PC-9 (cell line): Measurements from ENCODE around the gene AAK1. TPM values are rescaled to one million over a fixed set of nuclear protein-coding genes. Genes with fewer than 3 reads are reported as not detected.

ENCODE experiments used
- BruUV-seq: library from RNA; stranded (reverse); fragments of 400-500 nt; replicated peaks from 2 replicates; lab custom pipeline; 2021; lab: Mats Ljungman, UMichigan
- CTCF ChIA-PET: fragments of 300-600 bp; sonication (Branson Sonifier 250); formaldehyde crosslinking; loops from one replicate; lab custom pipeline; 2022; ENCODE audit warnings: antibody characterized with exemption; lab: Charles Lee
- POLR2A ChIA-PET: fragments of 300-600 bp; sonication (Branson Sonifier 250); formaldehyde crosslinking; loops from one replicate; lab custom pipeline; 2022; ENCODE audit warnings: antibody characterized with exemption; ENCODE audit not compliant: unreplicated experiment; lab: Charles Lee
- DNase-seq, 2 experiments: peaks; one replicate each; pipeline versions ENCODE4 v3.0.0 to v3.0.0-alpha.2; 2015 to 2022; ENCODE audit warnings: mixed read lengths in 1 of 2
- H2AFZ ChIP-seq: fragments of 200-600 bp; sonication (generic); 2 replicates; pipeline ENCODE4 v1.8.1; 2017; ENCODE audit warnings: antibody characterized with exemption
- H3F3A ChIP-seq: fragments of 200-600 bp; sonication (generic); 2 replicates; pipeline ENCODE4 v1.8.1; 2017; ENCODE audit warnings: antibody characterized with exemption, mild to moderate bottlenecking, low read depth; ENCODE audit not compliant: insufficient read depth
- H3K27ac ChIP-seq: fragments of 200-600 bp; sonication (generic); 2 replicates; pipeline ENCODE4 v1.6.1; 2016; ENCODE audit warnings: mixed run types
- H3K27me3 ChIP-seq: fragments of 200-600 bp; sonication (generic); 2 replicates; pipeline ENCODE4 v1.6.1; 2016; ENCODE audit warnings: low read depth, mixed run types; ENCODE audit not compliant: insufficient read depth
- H3K36me3 ChIP-seq: fragments of 200-600 bp; sonication (generic); 2 replicates; pipeline ENCODE4 v1.6.1; 2016; ENCODE audit warnings: low read depth, mixed run types
- H3K4me1 ChIP-seq: fragments of 200-600 bp; sonication (generic); replicated peaks from 2 replicates; pipeline ENCODE4 v1.6.1; 2016; ENCODE audit warnings: mixed run types; ENCODE audit not compliant: insufficient read depth
- H3K4me2 ChIP-seq: fragments of 200-600 bp; sonication (generic); 2 replicates; pipeline ENCODE4 v1.6.1; 2017; ENCODE audit warnings: mixed run types
- H3K4me3 ChIP-seq: fragments of 200-600 bp; sonication (generic); 2 replicates; pipeline ENCODE4 v1.6.1; 2016; ENCODE audit warnings: mixed run types
- H3K79me2 ChIP-seq: fragments of 200-600 bp; sonication (generic); 2 replicates; pipeline ENCODE4 v1.6.1; 2017; ENCODE audit warnings: low read depth, mixed run types
- H3K9me2 ChIP-seq: fragments of 200-600 bp; sonication (generic); 2 replicates; pipeline ENCODE4 v1.8.1; 2017; ENCODE audit warnings: mild to moderate bottlenecking; ENCODE audit not compliant: insufficient read depth
- H3K9me3 ChIP-seq: fragments of 200-600 bp; sonication (generic); 2 replicates; pipeline ENCODE4 v1.8.1; 2016; ENCODE audit warnings: low read depth; ENCODE audit not compliant: insufficient read depth
- H4K20me1 ChIP-seq: fragments of 200-600 bp; sonication (generic); 2 replicates; pipeline ENCODE4 v1.8.1; 2017; ENCODE audit not compliant: insufficient read depth
- EZH2 ChIP-seq: fragments of 200-600 bp; sonication (generic); IDR thresholded peaks from 2 replicates; pipeline ENCODE4 v1.8.0; 2017; ENCODE audit warnings: antibody characterized with exemption, low read depth
- intact Hi-C: fragments of 100-400 bp; cut with micrococcal nuclease; formaldehyde crosslinking; loops from one replicate; pipeline ENCODE4 v1.10.0; 2022; ENCODE audit not compliant: unreplicated experiment
- total RNA-seq: library from RNA; stranded (reverse); gene quantifications from 2 replicates; pipeline ENCODE4 v1.2.3, GENCODE V29; 2021
- TF ChIP-seq, protein P1 (sequence below): fragments of 200-600 bp; sonication (generic); conservative IDR thresholded peaks from 2 replicates; pipeline ENCODE4 v1.6.1; 2017; ENCODE audit warnings: mixed run types, antibody characterized with exemption, mild to moderate bottlenecking, moderate library complexity

The AAK1 gene
- total RNA-seq, 1 experiment from 2014 or later, result 66.6 TPM

GRCh38 chr2:69689466-69689865 lies 45.9 kb upstream of the AAK1 start:
- no TSS peak for BruUV-seq
- peaks cover 4% of the 10 kb centered on the region; the same call in 1 of the 2 replicates for H3F3A ChIP-seq
- H2AFZ ChIP-seq, result no peak overlapping the region
- no peak overlapping the region for H3K4me2 ChIP-seq
- no peaks in the 10 kb centered on the region for H3K27me3 ChIP-seq
- H3K9me2 ChIP-seq, result no peaks in the 10 kb centered on the region
- H3K4me1 ChIP-seq, result peaks cover 17% of the 10 kb centered on the region
- TF ChIP-seq, protein P1, sequence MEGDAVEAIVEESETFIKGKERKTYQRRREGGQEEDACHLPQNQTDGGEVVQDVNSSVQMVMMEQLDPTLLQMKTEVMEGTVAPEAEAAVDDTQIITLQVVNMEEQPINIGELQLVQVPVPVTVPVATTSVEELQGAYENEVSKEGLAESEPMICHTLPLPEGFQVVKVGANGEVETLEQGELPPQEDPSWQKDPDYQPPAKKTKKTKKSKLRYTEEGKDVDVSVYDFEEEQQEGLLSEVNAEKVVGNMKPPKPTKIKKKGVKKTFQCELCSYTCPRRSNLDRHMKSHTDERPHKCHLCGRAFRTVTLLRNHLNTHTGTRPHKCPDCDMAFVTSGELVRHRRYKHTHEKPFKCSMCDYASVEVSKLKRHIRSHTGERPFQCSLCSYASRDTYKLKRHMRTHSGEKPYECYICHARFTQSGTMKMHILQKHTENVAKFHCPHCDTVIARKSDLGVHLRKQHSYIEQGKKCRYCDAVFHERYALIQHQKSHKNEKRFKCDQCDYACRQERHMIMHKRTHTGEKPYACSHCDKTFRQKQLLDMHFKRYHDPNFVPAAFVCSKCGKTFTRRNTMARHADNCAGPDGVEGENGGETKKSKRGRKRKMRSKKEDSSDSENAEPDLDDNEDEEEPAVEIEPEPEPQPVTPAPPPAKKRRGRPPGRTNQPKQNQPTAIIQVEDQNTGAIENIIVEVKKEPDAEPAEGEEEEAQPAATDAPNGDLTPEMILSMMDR, result no peak
- no peak for TF ChIP-seq EZH2
- POLR2A ChIA-PET, result no interaction called here
- no peaks in the 10 kb centered on the region for H3K9me3 ChIP-seq
- no peaks in the 10 kb centered on the region for H3K36me3 ChIP-seq
- H4K20me1 ChIP-seq, result no peaks in the 10 kb centered on the region
- intact Hi-C loops, result no loop called here
- CTCF ChIA-PET, result no interaction called here
- H3K27ac ChIP-seq, result no peak overlapping the region
- H3K79me2 ChIP-seq, result no peaks in the 10 kb centered on the region
- H3K4me3 ChIP-seq, result no peak overlapping the region
- no peak for DNase-seq

GRCh38 chr2:69687971-69688611 lies 44.6 kb upstream of the AAK1 start:
- no TSS peak for BruUV-seq
- Histone ChIP-seq H3K27me3 (no peaks in the 10 kb centered on the region), H3K4me1 (peaks cover 20% of the 10 kb centered on the region), H4K20me1 (no peaks in the 10 kb centered on the region), H3K9me3 (no peaks in the 10 kb centered on the region), H2AFZ (no peak overlapping the region), H3K4me2 (no peak overlapping the region), H3K36me3 (no peaks in the 10 kb centered on the region), H3K4me3 (no peak overlapping the region), H3K27ac (no peak overlapping the region), H3K79me2 (no peaks in the 10 kb centered on the region), H3K9me2 (no peaks in the 10 kb centered on the region), H3F3A (no peaks in the 10 kb centered on the region)
- DNase-seq, result no peak
- ChIA-PET CTCF (no interaction called here), POLR2A (no interaction called here)
- TF ChIP-seq, protein P1, result no peak
- no peak for TF ChIP-seq EZH2
- intact Hi-C loops, result no loop called here

DNA sequence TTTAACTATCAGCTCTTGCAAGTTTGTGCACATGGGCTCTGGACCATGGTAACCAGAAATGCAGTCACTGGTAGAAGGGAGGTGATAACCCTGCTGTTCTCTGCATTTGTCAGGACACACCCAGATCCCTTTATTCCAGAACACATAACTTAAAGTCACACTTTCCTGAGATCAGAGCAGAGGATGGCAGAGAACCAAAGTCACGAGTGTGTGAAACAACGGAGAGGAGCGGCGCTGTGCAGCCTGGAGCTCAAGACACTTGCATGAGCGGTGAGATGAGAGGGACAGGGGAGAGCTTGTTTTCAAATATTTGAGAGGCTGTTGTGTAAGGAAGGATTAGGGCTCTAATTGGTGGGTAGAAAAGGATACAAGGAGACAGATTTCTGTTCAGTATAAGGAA lies 43.3 kb upstream of the AAK1 start:
- no peaks in the 10 kb centered on the region for H3K9me3 ChIP-seq
- H3K4me1 ChIP-seq, result peaks cover 9% of the 10 kb centered on the region
- H3K27me3 ChIP-seq, result no peaks in the 10 kb centered on the region
- H3F3A ChIP-seq, result no peaks in the 10 kb centered on the region
- no peaks in the 10 kb centered on the region for H3K9me2 ChIP-seq
- BruUV-seq, result no TSS peak
- POLR2A ChIA-PET, result no interaction called here
- DNase-seq, result no peak
- no peaks in the 10 kb centered on the region for H4K20me1 ChIP-seq
- intact Hi-C loops, result no loop called here
- no peak overlapping the region for H3K4me3 ChIP-seq
- no peak for TF ChIP-seq EZH2
- TF ChIP-seq, protein P1, result no peak
- H3K79me2 ChIP-seq, result no peaks in the 10 kb centered on the region
- CTCF ChIA-PET, result interaction anchor here (0.5 kb wide), 1 partner anchor 183 kb away, joined by 3 read pairs; no protein-coding TSS in a partner anchor
- no peak overlapping the region for H2AFZ ChIP-seq
- no peak overlapping the region for H3K27ac ChIP-seq
- no peaks in the 10 kb centered on the region for H3K36me3 ChIP-seq
- H3K4me2 ChIP-seq, result no peak overlapping the region
